ENCODE data around the gene TTC16. TPM values are rescaled to one million over a fixed set of nuclear protein-coding genes. Genes with fewer than 3 reads are reported as not detected.

The TTC16 gene
- total RNA-seq, 1 donor from 2014 or later = not detected

DNA sequence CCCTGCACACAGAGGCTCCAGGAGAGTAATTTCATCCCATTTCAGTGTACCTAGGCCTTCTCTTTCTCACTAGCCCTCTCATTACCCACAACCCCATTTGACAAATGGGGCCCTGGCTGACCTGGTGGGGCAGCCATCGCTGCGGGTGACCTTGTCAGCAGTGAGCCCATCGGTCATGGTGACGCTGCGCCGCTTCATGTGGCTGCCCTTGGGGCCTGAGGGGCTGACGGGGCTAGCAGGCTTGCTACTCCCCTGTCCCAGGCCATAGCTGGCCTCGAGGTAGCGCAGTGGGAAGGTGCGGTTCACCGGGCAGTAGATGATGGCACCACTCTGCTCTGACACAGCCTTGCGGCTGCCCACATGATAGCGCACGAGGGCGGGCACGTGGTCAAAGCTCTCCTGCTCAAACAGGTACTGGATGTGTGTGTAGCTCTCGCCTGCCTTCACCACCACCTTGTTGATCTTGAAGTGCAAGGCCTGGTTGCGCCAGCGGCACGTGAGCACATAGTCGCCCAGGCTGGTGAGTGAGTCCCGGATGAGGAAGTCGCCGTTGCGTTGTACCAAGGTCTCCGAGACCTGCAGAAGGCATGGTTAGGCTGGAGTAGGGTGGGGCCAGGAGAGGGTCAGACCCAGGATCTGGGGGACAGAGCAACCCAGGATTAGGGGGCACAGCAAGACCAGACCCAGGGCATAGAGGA, 33.4 kb downstream of the TTC16 start:
- no peaks in the 10 kb centered on the region for H3K4me1 Mint-ChIP-seq
- H3K27me3 Mint-ChIP-seq = no peaks in the 10 kb centered on the region
- no peak overlapping the region for H3K4me3 Mint-ChIP-seq
- TF ChIP-seq, protein P1, sequence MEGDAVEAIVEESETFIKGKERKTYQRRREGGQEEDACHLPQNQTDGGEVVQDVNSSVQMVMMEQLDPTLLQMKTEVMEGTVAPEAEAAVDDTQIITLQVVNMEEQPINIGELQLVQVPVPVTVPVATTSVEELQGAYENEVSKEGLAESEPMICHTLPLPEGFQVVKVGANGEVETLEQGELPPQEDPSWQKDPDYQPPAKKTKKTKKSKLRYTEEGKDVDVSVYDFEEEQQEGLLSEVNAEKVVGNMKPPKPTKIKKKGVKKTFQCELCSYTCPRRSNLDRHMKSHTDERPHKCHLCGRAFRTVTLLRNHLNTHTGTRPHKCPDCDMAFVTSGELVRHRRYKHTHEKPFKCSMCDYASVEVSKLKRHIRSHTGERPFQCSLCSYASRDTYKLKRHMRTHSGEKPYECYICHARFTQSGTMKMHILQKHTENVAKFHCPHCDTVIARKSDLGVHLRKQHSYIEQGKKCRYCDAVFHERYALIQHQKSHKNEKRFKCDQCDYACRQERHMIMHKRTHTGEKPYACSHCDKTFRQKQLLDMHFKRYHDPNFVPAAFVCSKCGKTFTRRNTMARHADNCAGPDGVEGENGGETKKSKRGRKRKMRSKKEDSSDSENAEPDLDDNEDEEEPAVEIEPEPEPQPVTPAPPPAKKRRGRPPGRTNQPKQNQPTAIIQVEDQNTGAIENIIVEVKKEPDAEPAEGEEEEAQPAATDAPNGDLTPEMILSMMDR (IDR thresholded peaks at IDR 0.05) = no peak
- intact Hi-C loops (cut with micrococcal nuclease) = no loop called here
- H3K27ac Mint-ChIP-seq = no peak overlapping the region
- no peak for ATAC-seq (ENCODE audit: low read depth)
- POLR2A ChIA-PET = no interaction called here
- H3K9me3 Mint-ChIP-seq = no peaks in the 10 kb centered on the region
- DNase-seq = no peak
- peaks cover 84% of the 10 kb centered on the region for H3K36me3 Mint-ChIP-seq (ENCODE audit: low read depth)
- CTCF ChIA-PET = no interaction called here

DNA sequence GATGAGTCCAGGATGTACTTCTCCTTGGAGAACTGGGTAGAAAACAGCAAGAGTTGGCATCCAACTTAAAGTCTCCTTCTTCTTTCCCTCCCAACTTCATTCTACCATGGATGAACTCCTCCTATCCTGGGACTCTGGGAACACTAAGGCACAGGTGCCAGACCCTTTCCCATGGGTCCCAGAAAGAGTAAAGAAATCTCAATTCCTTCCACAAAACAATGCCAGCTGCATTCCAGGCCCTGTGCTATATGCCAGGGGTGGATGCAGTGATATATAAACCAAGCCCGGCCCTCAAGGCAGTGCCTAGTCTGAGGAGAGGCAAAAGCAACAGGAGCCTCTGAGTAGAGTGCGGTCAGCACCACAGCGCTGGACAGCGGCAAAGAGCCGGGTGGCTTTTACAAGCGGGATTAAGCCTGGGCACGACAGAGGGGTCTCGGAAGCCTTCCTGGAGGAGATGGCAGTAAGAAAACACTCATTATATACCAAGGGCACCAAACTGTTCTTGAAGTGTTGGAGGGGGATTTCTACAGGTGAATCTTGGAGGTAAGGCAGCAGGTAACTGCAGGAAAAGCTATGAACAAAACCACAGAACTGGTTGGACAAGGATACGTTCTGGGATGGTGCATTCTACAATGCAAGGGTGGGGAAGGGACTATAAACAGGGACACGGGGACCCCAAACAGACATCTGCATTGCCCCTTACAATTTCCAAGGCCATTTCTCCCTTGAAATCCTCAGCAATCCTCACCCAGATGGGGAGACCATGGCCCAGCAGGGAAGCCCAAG, 35.6 kb downstream of the TTC16 start:
- no peaks in the 10 kb centered on the region for H3K27me3 Mint-ChIP-seq
- H3K4me1 Mint-ChIP-seq = no peaks in the 10 kb centered on the region
- ChIA-PET CTCF (no interaction called here), POLR2A (no interaction called here)
- H3K36me3 Mint-ChIP-seq (ENCODE audit: low read depth) = peaks cover 65% of the 10 kb centered on the region
- ATAC-seq (ENCODE audit: low read depth) (no peak), DNase-seq (no peak)
- H3K4me3 Mint-ChIP-seq = no peak overlapping the region
- TF ChIP-seq, protein P1 (IDR thresholded peaks at IDR 0.05) = no peak
- intact Hi-C loops (cut with micrococcal nuclease) = loop anchor here (2.0 kb wide), 1 partner anchor 19 kb away; no protein-coding TSS in a partner anchor
- H3K9me3 Mint-ChIP-seq = no peaks in the 10 kb centered on the region
- H3K27ac Mint-ChIP-seq = peak overlapping the region; percentile 41

GRCh38 chr9:127753148-127753547, 37.3 kb downstream of the TTC16 start:
- no peaks in the 10 kb centered on the region for H3K4me1 Mint-ChIP-seq
- H3K9me3 Mint-ChIP-seq = no peaks in the 10 kb centered on the region
- H3K36me3 Mint-ChIP-seq (ENCODE audit: low read depth) = peaks cover 48% of the 10 kb centered on the region
- no peak for ATAC-seq (ENCODE audit: low read depth)
- no peak for DNase-seq
- ChIA-PET CTCF (no interaction called here), POLR2A (no interaction called here)
- intact Hi-C loops (cut with micrococcal nuclease) = loop anchor here (2.0 kb wide), 1 partner anchor 18 kb away; no protein-coding TSS in a partner anchor
- TF ChIP-seq, protein P1 (IDR thresholded peaks at IDR 0.05) = no peak
- no peak overlapping the region for H3K27ac Mint-ChIP-seq
- H3K27me3 Mint-ChIP-seq = no peaks in the 10 kb centered on the region
- H3K4me3 Mint-ChIP-seq = no peak overlapping the region

DNA sequence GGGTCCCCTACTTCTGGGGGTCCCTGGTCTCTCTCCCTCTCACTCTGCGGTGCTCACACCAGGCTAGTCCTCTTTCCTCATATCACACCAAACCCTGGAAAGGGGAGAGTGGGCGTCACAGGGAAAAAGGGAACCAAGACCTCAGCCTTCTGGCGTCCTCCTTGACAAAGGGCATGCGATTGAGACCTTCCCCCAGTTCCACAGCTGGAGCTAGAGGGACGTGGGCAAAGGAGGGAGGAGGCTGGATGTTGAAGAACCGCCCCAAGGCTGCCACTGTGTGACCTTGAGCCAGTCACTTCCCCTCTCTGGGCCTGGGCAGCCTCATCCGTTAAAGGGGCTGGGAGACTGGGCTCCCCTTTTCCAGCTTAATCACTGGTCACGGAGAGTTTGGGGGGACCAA, 37.7 kb downstream of the TTC16 start:
- no peak for DNase-seq
- intact Hi-C loops (cut with micrococcal nuclease) = loop anchor here (2.0 kb wide), 1 partner anchor 17 kb away; no protein-coding TSS in a partner anchor
- CTCF ChIA-PET = no interaction called here
- Mint-ChIP-seq H3K36me3 (ENCODE audit: low read depth) (peaks cover 46% of the 10 kb centered on the region), H3K27me3 (no peaks in the 10 kb centered on the region), H3K4me3 (no peak overlapping the region), H3K4me1 (no peaks in the 10 kb centered on the region), H3K27ac (no peak overlapping the region), H3K9me3 (no peaks in the 10 kb centered on the region)
- POLR2A ChIA-PET = no interaction called here
- no peak for ATAC-seq (ENCODE audit: low read depth)
- TF ChIP-seq, protein P1 (IDR thresholded peaks at IDR 0.05) = no peak
